HepG2 (cell line): ENCODE measurements around the gene NAV2. TPM values are rescaled to one million over a fixed set of nuclear protein-coding genes. Genes with fewer than 3 reads are reported as not detected.

Source experiments
- ATF6 ChIP-seq: sonication (generic); formaldehyde crosslinking; conservative IDR thresholded peaks from 2 replicates; pipeline ENCODE4 v1.4.0; 2020; ENCODE audit warnings: missing genetic modification reagents
- BORCS8-MEF2B ChIP-seq: sonication (generic); formaldehyde crosslinking; IDR thresholded peaks from 2 replicates; pipeline ENCODE4 v1.8.0; 2022; ENCODE audit warnings: mild to moderate bottlenecking, missing genetic modification reagents
- CREB3 ChIP-seq: sonication (generic); formaldehyde crosslinking; IDR thresholded peaks from 2 replicates; pipeline ENCODE4 v1.5.0; 2020; ENCODE audit warnings: missing genetic modification reagents
- DBP ChIP-seq: sonication (generic); formaldehyde crosslinking; IDR thresholded peaks from 2 replicates; pipeline ENCODE4 v1.4.0; 2020; ENCODE audit warnings: missing genetic modification reagents; ENCODE audit errors: not compliant biosample characterization
- HNF4G ChIP-seq, 2 experiments: sonication (generic) in 1 of 2; formaldehyde crosslinking in 1 of 2; IDR thresholded peaks; 2 replicates each; pipeline versions ENCODE4 v1.4.0 to v1.6.1; 2011 to 2020; ENCODE audit warnings: borderline replicate concordance in 2 of 2, low read depth in 2 of 2, mild to moderate bottlenecking in 2 of 2, low read length in 1 of 2, missing genetic modification reagents in 1 of 2, moderate library complexity in 1 of 2
- HNRNPUL1 ChIP-seq: fragments of 200-400 bp; formaldehyde crosslinking; IDR thresholded peaks from 2 replicates; pipeline ENCODE4 v1.6.1; 2017; ENCODE audit warnings: low read depth, mild to moderate bottlenecking, low read length, moderate library complexity
- KMT2A ChIP-seq: sonication (generic); formaldehyde crosslinking; IDR thresholded peaks from 2 replicates; pipeline ENCODE4 v1.4.0; 2020; ENCODE audit warnings: missing genetic modification reagents
- NRL ChIP-seq: sonication (generic); formaldehyde crosslinking; IDR thresholded peaks from 2 replicates; pipeline ENCODE4 v1.5.0; 2020; ENCODE audit warnings: missing genetic modification reagents, mild to moderate bottlenecking, moderate library complexity, borderline replicate concordance
- ZBTB2 ChIP-seq: sonication (generic); formaldehyde crosslinking; IDR thresholded peaks from 2 replicates; pipeline ENCODE4 v1.8.0; 2022; ENCODE audit warnings: low read depth, missing genetic modification reagents
- ZGPAT ChIP-seq: IDR thresholded peaks from 2 replicates; pipeline ENCODE4 v1.6.1; 2016; ENCODE audit warnings: mild to moderate bottlenecking
- ZMAT3 ChIP-seq: sonication (generic); formaldehyde crosslinking; conservative IDR thresholded peaks from 2 replicates; pipeline ENCODE4 v1.7.0; 2021; ENCODE audit warnings: missing genetic modification reagents
- ZNF224 ChIP-seq: sonication (generic); formaldehyde crosslinking; IDR thresholded peaks from 2 replicates; pipeline ENCODE4 v1.5.0; 2020; ENCODE audit warnings: mild to moderate bottlenecking, missing genetic modification reagents
- ZNF274 ChIP-seq: sonication (generic); formaldehyde crosslinking; IDR thresholded peaks from 2 replicates; pipeline ENCODE4 v1.5.1; 2020; ENCODE audit warnings: mild to moderate bottlenecking, missing genetic modification reagents
- ZNF652 ChIP-seq: IDR thresholded peaks from 2 replicates; pipeline ENCODE4 v1.6.1; 2016; ENCODE audit warnings: low read depth, borderline replicate concordance
- ZNF724P ChIP-seq: sonication (generic); formaldehyde crosslinking; IDR thresholded peaks from 2 replicates; pipeline ENCODE4 v1.8.0; 2022; ENCODE audit warnings: missing genetic modification reagents, borderline replicate concordance
- ZSCAN31 ChIP-seq: sonication (generic); formaldehyde crosslinking; IDR thresholded peaks from 2 replicates; pipeline ENCODE4 v1.5.0; 2020; ENCODE audit warnings: low read depth, mild to moderate bottlenecking, missing genetic modification reagents
- polyA plus RNA-seq, 8 experiments: library from polyadenylated mRNA; depleted of rRNA in 3 of 8; stranded (reverse) in 7 of 8; unstranded in 1 of 8; fragments of >200 nt; fragmentation: Illumina TruSeq in 4 of 8; extraction: Trizol in 4 of 8; gene quantifications; 2 replicates each; pipeline versions ENCODE4 v1.2.1 to v1.2.3, GENCODE V29; 2011 to 2016; ENCODE audit warnings: low read depth in 4 of 8, missing spikeins in 1 of 8, mixed read lengths in 1 of 8; ENCODE audit not compliant: insufficient read depth in 1 of 8
- total RNA-seq, 5 experiments: library from RNA; depleted of rRNA; stranded (reverse); fragments of >200 nt; fragmentation: Illumina TruSeq; extraction: Trizol; gene quantifications; 2 replicates each; pipeline ENCODE4 v1.2.3, GENCODE V29; 2016; ENCODE audit warnings: low read depth in 1 of 5
- TF ChIP-seq, protein P1 (sequence below): sonication (generic); formaldehyde crosslinking; IDR thresholded peaks from 2 replicates; pipeline ENCODE4 v1.8.0; 2023; ENCODE audit warnings: mild to moderate bottlenecking, missing genetic modification reagents
- TF ChIP-seq, protein P2 (sequence below): sonication (generic); formaldehyde crosslinking; IDR thresholded peaks from 2 replicates; pipeline ENCODE4 v1.8.0; 2022; ENCODE audit warnings: mild to moderate bottlenecking, missing genetic modification reagents, moderate library complexity

Gene NAV2
- total and polyA plus RNA-seq, 2 of the 13 experiments (the other 11 are each of a cell fraction or from before 2014, with no cell fraction given), result 9.3 to 34.6 TPM

- TF ChIP-seq HNF4G (IDR thresholded peaks at IDR 0.05; ENCODE audit: borderline replicate concordance, low read depth, low read length) (no peak), HNF4G (CRISPR knock-in tag; IDR thresholded peaks at IDR 0.05; ENCODE audit: borderline replicate concordance, low read depth) (no peak), ZNF652 (CRISPR knock-in tag) (no peak), NRL (CRISPR knock-in tag) (peak; percentile 21; the same call in 1 of the 2 replicates), CREB3 (no peak), ZNF224 (CRISPR knock-in tag) (0 out of 2 replicates have a peak, but pooled peaks have one; percentile 38), HNRNPUL1 (no peak), ZGPAT (peak; percentile 47; the same call in 1 of the 2 replicates), KMT2A (CRISPR knock-in tag) (no peak), ZSCAN31 (CRISPR knock-in tag) (no peak), ZNF274 (no peak), DBP (CRISPR knock-in tag) (no peak), ZBTB2 (CRISPR knock-in tag) (no peak), ATF6 (CRISPR knock-in tag) (no peak), ZMAT3 (CRISPR knock-in tag) (no peak), BORCS8-MEF2B (no peak), ZNF724P (CRISPR knock-in tag) (0 out of 2 replicates have a peak, but pooled peaks have one; percentile 49)
- TF ChIP-seq, protein P1, sequence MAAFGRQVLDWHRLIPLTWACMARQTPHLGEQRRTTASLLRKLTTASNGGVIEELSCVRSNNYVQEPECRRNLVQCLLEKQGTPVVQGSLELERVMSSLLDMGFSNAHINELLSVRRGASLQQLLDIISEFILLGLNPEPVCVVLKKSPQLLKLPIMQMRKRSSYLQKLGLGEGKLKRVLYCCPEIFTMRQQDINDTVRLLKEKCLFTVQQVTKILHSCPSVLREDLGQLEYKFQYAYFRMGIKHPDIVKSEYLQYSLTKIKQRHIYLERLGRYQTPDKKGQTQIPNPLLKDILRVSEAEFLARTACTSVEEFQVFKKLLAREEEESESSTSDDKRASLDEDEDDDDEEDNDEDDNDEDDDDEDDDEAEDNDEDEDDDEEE (CRISPR knock-in tag), result 0 out of 2 replicates have a peak, but pooled peaks have one; percentile 54
- TF ChIP-seq, protein P2, sequence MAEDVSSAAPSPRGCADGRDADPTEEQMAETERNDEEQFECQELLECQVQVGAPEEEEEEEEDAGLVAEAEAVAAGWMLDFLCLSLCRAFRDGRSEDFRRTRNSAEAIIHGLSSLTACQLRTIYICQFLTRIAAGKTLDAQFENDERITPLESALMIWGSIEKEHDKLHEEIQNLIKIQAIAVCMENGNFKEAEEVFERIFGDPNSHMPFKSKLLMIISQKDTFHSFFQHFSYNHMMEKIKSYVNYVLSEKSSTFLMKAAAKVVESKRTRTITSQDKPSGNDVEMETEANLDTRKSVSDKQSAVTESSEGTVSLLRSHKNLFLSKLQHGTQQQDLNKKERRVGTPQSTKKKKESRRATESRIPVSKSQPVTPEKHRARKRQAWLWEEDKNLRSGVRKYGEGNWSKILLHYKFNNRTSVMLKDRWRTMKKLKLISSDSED (CRISPR knock-in tag), result no peak
Observed at GRCh38 chr11:19712281-19713195, at the start of gene NAV2 (continued).
